Measurements from ENCODE around the gene PRKAR1B. TPM values are rescaled to one million over a fixed set of nuclear protein-coding genes. Genes with fewer than 3 reads are reported as not detected.

The PRKAR1B gene
- total RNA-seq, 2 experiments from 2014 or later: 22.5 to 41.6 TPM

GRCh38 chr7:726084-726853, 812 bp downstream of the PRKAR1B start, which contains the start of gene DNAAF5:
DNAAF5 (plus strand) TSS chr7:726699; CDS start chr7:726721, 22 bp downstream.
- intact Hi-C loops (cut with micrococcal nuclease; ENCODE audit: unreplicated experiment): loop anchor here (5.0 kb wide), 2 partner anchors 91 to 579 kb away; no protein-coding TSS in a partner anchor
- H3K36me3 ChIP-seq (ENCODE audit: insufficient read depth, low read length): peaks cover 79% of the 10 kb centered on the region
- peak within 1 kb of the TSS; percentile 79 for H3K4me3 ChIP-seq (ENCODE audit: low read depth, low read length, poor library complexity, severe bottlenecking)
- BruUV-seq (replicated peaks): no TSS peak
- H4K20me1 ChIP-seq (ENCODE audit: insufficient read depth, low read length): no peaks in the 10 kb centered on the region
- peak within 1 kb of the TSS; percentile 100 for H3K4me2 ChIP-seq (ENCODE audit: low read length)
- H2AFZ ChIP-seq (ENCODE audit: low read length): no peak within 1 kb of the TSS; the same call in 1 of the 2 replicates
- CTCF ChIA-PET (ENCODE audit: unreplicated experiment): no interaction called here
- H3K9me3 ChIP-seq (ENCODE audit: low read length): peaks cover 27% of the 10 kb centered on the region
- peaks cover 20% of the 10 kb centered on the region for H3K4me1 ChIP-seq (ENCODE audit: insufficient read depth, low read length, poor library complexity, severe bottlenecking)
- TF ChIP-seq CTCF (conservative IDR thresholded peaks at IDR 0.05; ENCODE audit: low read length): no peak
- TF ChIP-seq EZH2phosphoT487 (IDR thresholded peaks at IDR 0.05; ENCODE audit: borderline replicate concordance, low read depth, low read length): no peak
- H3K27ac ChIP-seq (ENCODE audit: low read depth, low read length, poor library complexity, severe bottlenecking): peak within 1 kb of the TSS; percentile 31
- DNase-seq (ENCODE audit: low spot score): peak; percentile 94
- H3K9me2 ChIP-seq (ENCODE audit: insufficient read depth, low read length): no peaks in the 10 kb centered on the region
- H3K79me2 ChIP-seq (ENCODE audit: insufficient read depth, low read depth, low read length): peaks cover 45% of the 10 kb centered on the region
- POLR2A ChIA-PET: no interaction called here

GRCh38 chr7:725223-726005, 1.7 kb downstream of the PRKAR1B start:
- Histone ChIP-seq H3K36me3 (ENCODE audit: insufficient read depth, low read length) (peaks cover 76% of the 10 kb centered on the region), H3K27ac (ENCODE audit: low read depth, low read length, poor library complexity, severe bottlenecking) (no peak overlapping the region), H3K4me2 (ENCODE audit: low read length) (peak overlapping the region; percentile 100), H3K79me2 (ENCODE audit: insufficient read depth, low read depth, low read length) (peaks cover 45% of the 10 kb centered on the region), H3K4me3 (ENCODE audit: low read depth, low read length, poor library complexity, severe bottlenecking) (peak overlapping the region; percentile 79), H3K9me3 (ENCODE audit: low read length) (peaks cover 27% of the 10 kb centered on the region), H4K20me1 (ENCODE audit: insufficient read depth, low read length) (no peaks in the 10 kb centered on the region), H2AFZ (ENCODE audit: low read length) (no peak overlapping the region), H3K9me2 (ENCODE audit: insufficient read depth, low read length) (no peaks in the 10 kb centered on the region), H3K4me1 (ENCODE audit: insufficient read depth, low read length, poor library complexity, severe bottlenecking) (peaks cover 20% of the 10 kb centered on the region)
- BruUV-seq (replicated peaks): TSS peak; percentile 50
- intact Hi-C loops (cut with micrococcal nuclease; ENCODE audit: unreplicated experiment): loop anchor here (5.0 kb wide), 2 partner anchors 92 to 578 kb away; no protein-coding TSS in a partner anchor
- ChIA-PET POLR2A (interaction anchor here (0.7 kb wide), 2 partner anchors 66 to 1501 kb away, joined by 3 to 4 read pairs; no protein-coding TSS in a partner anchor), CTCF (ENCODE audit: unreplicated experiment) (no interaction called here)
- no peak for DNase-seq (ENCODE audit: low spot score)
- TF ChIP-seq CTCF (conservative IDR thresholded peaks at IDR 0.05; ENCODE audit: low read length): no peak
- TF ChIP-seq EZH2phosphoT487 (IDR thresholded peaks at IDR 0.05; ENCODE audit: borderline replicate concordance, low read depth, low read length): no peak
